Measurements from ENCODE around the gene ADAMTSL1.

The ADAMTSL1 gene

DNA sequence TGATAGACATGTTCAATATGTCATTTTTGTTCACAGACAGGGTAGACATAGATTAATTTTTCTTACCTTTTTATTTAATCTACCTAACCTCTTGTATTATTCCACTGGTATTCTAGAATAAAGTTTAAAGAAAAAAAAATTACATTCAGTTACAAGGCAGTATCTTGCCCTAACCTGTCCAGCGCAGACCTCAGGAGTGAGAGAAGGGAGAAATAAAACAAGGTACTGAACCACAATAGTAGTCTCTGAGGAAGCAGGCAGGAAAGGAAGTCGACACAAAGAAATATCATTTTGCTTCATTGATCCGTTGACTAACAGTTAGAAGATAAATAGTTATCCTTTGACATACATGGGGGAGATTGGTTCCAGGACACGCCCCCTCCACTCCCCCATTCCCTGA is 12.5 kb upstream of the ADAMTSL1 start:
- no peak for DNase-seq (ENCODE audit: low read depth in 2 of 2)

GRCh38 chr9:18463991-18464390 is 10.0 kb upstream of the ADAMTSL1 start:
- no peak for DNase-seq (ENCODE audit: low read depth in 2 of 2)

GRCh38 chr9:18466101-18466500 is 7.9 kb upstream of the ADAMTSL1 start:
- DNase-seq (ENCODE audit: low read depth in 2 of 2): no peak

DNA sequence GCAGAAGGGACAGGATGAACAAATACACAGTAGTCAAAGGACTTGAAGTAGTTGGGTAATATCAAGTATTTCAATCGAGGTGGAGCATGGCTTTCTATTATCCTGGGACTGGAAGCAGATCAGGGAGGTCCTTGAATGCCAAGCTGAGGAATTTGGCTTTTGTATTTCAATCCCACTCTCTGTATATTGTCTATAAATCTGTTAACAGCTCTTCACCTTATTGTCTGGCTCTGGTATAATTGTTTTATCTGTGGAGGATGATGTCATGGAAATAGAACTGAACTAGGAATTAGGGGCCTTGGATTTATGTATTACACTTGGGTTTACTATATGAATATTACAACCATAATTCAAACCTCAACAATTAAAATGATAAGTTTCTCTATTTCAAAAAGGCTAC is 6.3 kb upstream of the ADAMTSL1 start:
- DNase-seq (ENCODE audit: low read depth in 2 of 2): no peak

DNA sequence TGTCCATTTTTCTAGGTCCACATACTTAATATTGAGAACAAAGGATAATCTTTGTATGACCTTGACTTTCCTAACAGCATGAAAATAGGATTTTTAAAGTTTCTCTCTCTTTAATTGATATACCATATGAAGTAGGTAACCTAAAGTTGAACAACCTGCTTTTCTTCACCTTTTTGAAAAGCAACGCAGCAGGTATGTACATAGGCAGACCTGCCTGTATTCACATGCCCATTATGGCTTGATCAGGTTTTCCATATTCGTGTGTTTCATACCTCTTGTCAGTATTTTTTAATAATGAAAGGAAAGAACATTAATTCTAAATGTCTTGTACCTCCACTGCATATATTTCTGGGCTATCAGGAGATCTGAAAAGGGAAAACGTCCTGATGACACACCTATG is 1.5 kb upstream of the ADAMTSL1 start:
- no peak for DNase-seq (ENCODE audit: low read depth in 2 of 2)

DNA sequence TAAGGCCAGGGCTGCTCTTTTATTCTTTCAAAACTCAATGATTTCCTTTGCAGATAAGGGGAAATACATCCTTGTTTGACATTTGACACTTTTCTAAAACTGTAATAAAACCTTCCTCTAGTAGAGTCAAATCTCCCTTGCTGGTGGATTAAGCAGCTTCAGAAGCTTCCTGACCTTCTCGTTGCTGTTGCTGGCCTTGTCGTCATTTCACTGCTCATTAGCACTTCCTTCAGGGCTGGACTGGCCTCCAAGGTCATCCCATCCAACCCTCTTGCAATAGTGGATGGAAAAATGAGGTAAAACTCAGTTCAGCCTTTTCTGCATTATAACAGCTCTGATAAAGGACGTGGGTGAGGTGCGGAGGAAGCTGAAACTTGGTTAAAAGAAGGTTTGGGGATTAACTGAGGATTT is 1.1 kb upstream of the ADAMTSL1 start:
- no peak for DNase-seq (ENCODE audit: low read depth in 2 of 2)

GRCh38 chr9:18474783-18475182 is 830 bp downstream of the ADAMTSL1 start:
- DNase-seq (ENCODE audit: low read depth in 2 of 2): no peak

GRCh38 chr9:18477121-18477660 is 3.2 kb downstream of the ADAMTSL1 start:
- DNase-seq (ENCODE audit: low read depth in 2 of 2): no peak

GRCh38 chr9:18477719-18478118 is 3.8 kb downstream of the ADAMTSL1 start:
- DNase-seq (ENCODE audit: low read depth in 2 of 2): no peak

- DNase-seq (ENCODE audit: low read depth in 2 of 2): no peak
Measured at GRCh38 chr9:18478501-18479361, 4.8 kb downstream of the ADAMTSL1 start.

GRCh38 chr9:18479405-18479804 is 5.5 kb downstream of the ADAMTSL1 start:
- no peak for DNase-seq (ENCODE audit: low read depth in 2 of 2)

DNA sequence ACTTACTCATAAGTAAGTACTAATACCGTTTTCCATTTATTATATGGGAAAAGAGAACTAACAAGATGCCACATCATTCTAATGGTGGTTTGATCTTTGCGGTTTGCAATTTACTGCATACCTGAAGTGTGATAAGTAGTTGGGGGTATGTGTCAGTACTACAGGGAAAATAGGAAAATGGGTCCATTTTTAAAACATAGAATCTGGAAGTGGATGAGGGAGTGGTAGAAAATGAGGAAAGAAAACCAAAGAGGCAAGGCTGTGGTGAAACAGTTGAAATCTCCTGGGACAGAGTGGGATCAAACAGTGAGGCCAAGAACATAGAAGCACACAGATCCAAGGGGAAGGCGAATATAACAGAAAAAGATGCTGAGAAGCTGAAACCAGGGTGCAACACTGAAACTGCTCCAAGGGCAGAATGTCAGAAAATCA is 6.7 kb downstream of the ADAMTSL1 start:
- DNase-seq (ENCODE audit: low read depth in 2 of 2): no peak

- no peak for DNase-seq (ENCODE audit: low read depth in 2 of 2)
Measured at GRCh38 chr9:18482371-18482770, 8.4 kb downstream of the ADAMTSL1 start.

DNA sequence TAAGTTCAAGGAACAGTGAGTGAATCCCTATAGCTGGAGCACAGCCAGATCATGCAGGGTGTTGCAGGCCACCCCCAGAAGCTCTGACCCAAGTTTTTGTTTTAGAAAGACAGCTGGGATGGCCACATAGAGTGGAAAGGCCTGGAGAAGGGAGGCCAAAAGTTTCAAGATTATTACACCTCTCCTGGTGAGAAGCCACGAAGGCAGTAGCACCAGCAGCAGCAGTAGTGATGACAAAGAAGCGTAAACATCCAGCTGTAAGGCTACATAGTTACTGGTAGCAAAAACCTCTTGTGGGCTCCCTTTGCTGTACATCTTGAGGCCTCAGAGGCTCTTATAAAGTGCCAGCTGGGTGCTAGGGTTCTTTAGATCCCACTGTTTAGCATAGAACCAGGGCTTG is 11.8 kb downstream of the ADAMTSL1 start:
- no peak for DNase-seq (ENCODE audit: low read depth in 2 of 2)

GRCh38 chr9:18487611-18488010 is 13.7 kb downstream of the ADAMTSL1 start:
- DNase-seq (ENCODE audit: low read depth in 2 of 2): no peak

- DNase-seq (ENCODE audit: low read depth in 2 of 2): no peak
Measured at GRCh38 chr9:18488886-18489285, 14.9 kb downstream of the ADAMTSL1 start.

GRCh38 chr9:18489861-18490260 is 15.9 kb downstream of the ADAMTSL1 start:
- no peak for DNase-seq (ENCODE audit: low read depth in 2 of 2)

DNA sequence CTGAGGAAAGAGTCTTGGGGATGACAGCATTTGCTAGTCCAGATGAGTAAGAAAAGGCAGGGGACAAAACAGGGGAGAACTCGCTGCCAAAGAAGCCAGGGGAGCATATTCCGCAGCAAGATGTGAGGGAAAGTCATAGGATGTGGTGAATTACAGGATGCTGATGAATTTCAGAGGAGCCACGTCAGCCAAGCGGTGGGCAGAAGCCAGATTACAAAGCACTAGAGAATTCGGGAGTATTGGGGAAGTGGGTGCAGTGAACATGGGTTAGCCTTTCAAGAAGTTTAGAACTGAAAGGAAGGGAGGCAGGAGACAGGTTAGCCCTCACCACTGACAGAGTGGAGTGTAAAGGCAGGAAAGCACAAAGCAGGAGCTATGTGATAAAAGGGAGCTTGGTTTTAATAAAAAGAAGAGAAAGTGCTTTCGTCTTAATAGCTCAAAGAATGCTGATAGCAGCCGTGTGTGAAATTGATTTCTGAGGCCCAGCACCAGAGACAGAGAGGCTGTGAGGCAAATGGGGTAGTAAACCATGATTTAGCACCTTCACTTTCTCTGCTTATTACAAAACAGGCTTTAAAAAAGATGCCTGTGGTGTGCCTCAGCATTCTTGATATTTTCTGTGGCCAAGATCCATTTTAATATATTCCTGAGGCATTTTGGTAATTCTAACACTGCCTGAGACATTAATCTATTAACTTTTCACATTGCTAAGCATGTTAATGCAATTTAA is 16.9 kb downstream of the ADAMTSL1 start:
- no peak for DNase-seq (ENCODE audit: low read depth in 2 of 2)

GRCh38 chr9:18492612-18493011 is 18.7 kb downstream of the ADAMTSL1 start:
- DNase-seq (ENCODE audit: low read depth in 2 of 2): no peak

DNA sequence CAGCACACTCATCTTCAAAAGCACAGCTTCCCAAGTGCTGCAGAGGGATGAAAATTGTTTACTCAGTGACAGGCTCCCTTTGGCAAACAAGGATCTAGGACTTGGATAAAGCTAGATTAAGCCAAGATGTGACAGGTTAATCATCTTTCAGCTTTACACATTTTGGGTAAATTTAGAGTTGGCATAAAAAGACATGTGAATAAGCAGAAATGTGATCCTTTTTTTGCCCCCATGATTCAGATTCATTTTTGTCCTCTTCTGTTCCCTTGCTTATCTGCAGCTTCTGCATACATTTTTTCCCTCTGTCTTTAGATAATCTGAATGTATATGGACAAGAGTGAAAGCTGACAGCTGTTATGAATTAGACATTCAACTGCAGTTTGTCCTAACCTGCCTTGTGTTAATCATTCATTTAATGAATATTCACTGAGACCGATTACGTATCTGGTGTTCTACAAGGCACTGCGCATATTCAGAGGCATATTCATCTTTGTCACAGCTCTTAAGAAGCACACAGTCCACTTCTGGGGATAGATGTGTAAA is 19.6 kb downstream of the ADAMTSL1 start:
- no peak for DNase-seq (ENCODE audit: low read depth in 2 of 2)

- no peak for DNase-seq (ENCODE audit: low read depth in 2 of 2)
Measured at GRCh38 chr9:18495065-18495464, 21.1 kb downstream of the ADAMTSL1 start.

GRCh38 chr9:18496256-18497000 is 22.5 kb downstream of the ADAMTSL1 start:
- DNase-seq (ENCODE audit: low read depth in 2 of 2): no peak

Measured in stimulated activated CD4-positive, alpha-beta T cell treated with anti-CD3 and anti-CD28 coated beads, Interleukin-15, amount 100 ng/mL, for 48 hours (primary cell).